Neural progenitor cell (in vitro differentiated cells): ENCODE data around the gene ITIH5.

Source experiments
- EZH2 ChIP-seq: fragments of 200-600 bp; sonication (generic); IDR thresholded peaks from 2 replicates; pipeline ENCODE4 v1.6.1; 2017; ENCODE audit warnings: antibody characterized with exemption, mild to moderate bottlenecking, moderate library complexity
- TF ChIP-seq, protein P1 (sequence below): fragments of 200-600 bp; sonication (generic); IDR thresholded peaks from 2 replicates; pipeline ENCODE4 v1.5.1; 2017; ENCODE audit warnings: antibody characterized with exemption, mild to moderate bottlenecking

GRCh38 chr10:7545792-7546191 is 121.0 kb downstream of the ITIH5 start:
- TF ChIP-seq, protein P1, sequence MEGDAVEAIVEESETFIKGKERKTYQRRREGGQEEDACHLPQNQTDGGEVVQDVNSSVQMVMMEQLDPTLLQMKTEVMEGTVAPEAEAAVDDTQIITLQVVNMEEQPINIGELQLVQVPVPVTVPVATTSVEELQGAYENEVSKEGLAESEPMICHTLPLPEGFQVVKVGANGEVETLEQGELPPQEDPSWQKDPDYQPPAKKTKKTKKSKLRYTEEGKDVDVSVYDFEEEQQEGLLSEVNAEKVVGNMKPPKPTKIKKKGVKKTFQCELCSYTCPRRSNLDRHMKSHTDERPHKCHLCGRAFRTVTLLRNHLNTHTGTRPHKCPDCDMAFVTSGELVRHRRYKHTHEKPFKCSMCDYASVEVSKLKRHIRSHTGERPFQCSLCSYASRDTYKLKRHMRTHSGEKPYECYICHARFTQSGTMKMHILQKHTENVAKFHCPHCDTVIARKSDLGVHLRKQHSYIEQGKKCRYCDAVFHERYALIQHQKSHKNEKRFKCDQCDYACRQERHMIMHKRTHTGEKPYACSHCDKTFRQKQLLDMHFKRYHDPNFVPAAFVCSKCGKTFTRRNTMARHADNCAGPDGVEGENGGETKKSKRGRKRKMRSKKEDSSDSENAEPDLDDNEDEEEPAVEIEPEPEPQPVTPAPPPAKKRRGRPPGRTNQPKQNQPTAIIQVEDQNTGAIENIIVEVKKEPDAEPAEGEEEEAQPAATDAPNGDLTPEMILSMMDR, result no peak
- TF ChIP-seq EZH2, result no peak
